Neutrophil (primary cell): Measurements from ENCODE around the gene ASIC3.

Experiments used
- H3K27ac ChIP-seq: fragments of 200-600 bp; sonication (generic); 2 replicates; pipeline ENCODE4 v1.5.1; 2016; ENCODE audit warnings: mild to moderate bottlenecking, moderate library complexity
- H3K27me3 ChIP-seq: fragments of 200-600 bp; sonication (generic); 2 replicates; pipeline ENCODE4 v1.6.0; 2016; ENCODE audit warnings: mild to moderate bottlenecking
- H3K36me3 ChIP-seq: fragments of 200-600 bp; sonication (generic); 2 replicates; pipeline ENCODE4 v1.5.1; 2017
- H3K4me1 ChIP-seq, 2 experiments: fragments of 200-600 bp in 1 of 2; sonication (generic) in 1 of 2; 1 replicate in 1 of 2; 2 replicates in 1 of 2; pipeline versions ENCODE4 v1.5.1 to v1.6.1; 2013 to 2016; ENCODE audit warnings: low read depth in 1 of 2, low read length in 1 of 2, mild to moderate bottlenecking in 1 of 2, moderate library complexity in 1 of 2; ENCODE audit not compliant: control insufficient read depth in 1 of 2, insufficient read depth in 1 of 2
- H3K4me3 ChIP-seq, 2 experiments: fragments of 200-600 bp in 1 of 2; sonication (generic) in 1 of 2; 1 replicate in 1 of 2; 2 replicates in 1 of 2; pipeline ENCODE4 v1.5.1; 2013 to 2016; ENCODE audit warnings: low read depth in 1 of 2, low read length in 1 of 2, mild to moderate bottlenecking in 1 of 2, moderate library complexity in 1 of 2
- H3K9me3 ChIP-seq: fragments of 200-600 bp; sonication (generic); 2 replicates; pipeline ENCODE4 v1.5.1; 2016
- CTCF ChIP-seq: fragments of 200-600 bp; sonication (generic); IDR thresholded peaks from 2 replicates; pipeline ENCODE4 v1.5.1; 2016; ENCODE audit warnings: antibody characterized with exemption

Gene ASIC3

GRCh38 chr7:151095123-151095797, 46.9 kb downstream of the ASIC3 start:
- Histone ChIP-seq H3K27me3 (no peaks in the 10 kb centered on the region), H3K9me3 (no peaks in the 10 kb centered on the region), H3K4me1 (no peaks in the 10 kb centered on the region), H3K36me3 (no peaks in the 10 kb centered on the region), H3K4me3 (no peak overlapping the region), H3K27ac (no peak overlapping the region)
- no peak for TF ChIP-seq CTCF

GRCh38 chr7:151095828-151096475, 47.6 kb downstream of the ASIC3 start:
- H3K27ac ChIP-seq = no peak overlapping the region
- H3K9me3 ChIP-seq = no peaks in the 10 kb centered on the region
- H3K27me3 ChIP-seq = no peaks in the 10 kb centered on the region
- no peak overlapping the region for H3K4me3 ChIP-seq
- no peak for TF ChIP-seq CTCF
- H3K36me3 ChIP-seq = no peaks in the 10 kb centered on the region
- no peaks in the 10 kb centered on the region for H3K4me1 ChIP-seq

- no peaks in the 10 kb centered on the region for H3K4me1 ChIP-seq
- H3K27ac ChIP-seq = no peak overlapping the region
- TF ChIP-seq CTCF = no peak
- no peaks in the 10 kb centered on the region for H3K27me3 ChIP-seq
- H3K4me3 ChIP-seq = no peak overlapping the region
- no peaks in the 10 kb centered on the region for H3K9me3 ChIP-seq
- no peaks in the 10 kb centered on the region for H3K36me3 ChIP-seq
Observed at GRCh38 chr7:151099486-151100211, 51.3 kb downstream of the ASIC3 start.

- Histone ChIP-seq H3K36me3 (no peaks in the 10 kb centered on the region), H3K9me3 (no peaks in the 10 kb centered on the region), H3K27me3 (no peaks in the 10 kb centered on the region), H3K4me1 (no peaks in the 10 kb centered on the region), H3K27ac (no peak overlapping the region), H3K4me3 (no peak overlapping the region)
- TF ChIP-seq CTCF = no peak
Observed at GRCh38 chr7:151100921-151101320, 52.6 kb downstream of the ASIC3 start.

GRCh38 chr7:151101621-151102396, 53.5 kb downstream of the ASIC3 start:
- H3K4me1 ChIP-seq = no peaks in the 10 kb centered on the region
- no peaks in the 10 kb centered on the region for H3K27me3 ChIP-seq
- H3K36me3 ChIP-seq = no peaks in the 10 kb centered on the region
- no peak overlapping the region for H3K27ac ChIP-seq
- no peaks in the 10 kb centered on the region for H3K9me3 ChIP-seq
- TF ChIP-seq CTCF = no peak
- H3K4me3 ChIP-seq = no peak overlapping the region
